Activated CD8-positive, alpha-beta memory T cell treated with anti-CD3 and anti-CD28 coated beads, Interleukin-2, amount 50 U/mL, for 48 hours (primary cell): Measurements from ENCODE around the gene RFTN1.

Experiments
- DNase-seq: peaks from one replicate; pipeline ENCODE4 v3.0.0-alpha.2; 2020

Gene RFTN1

DNA sequence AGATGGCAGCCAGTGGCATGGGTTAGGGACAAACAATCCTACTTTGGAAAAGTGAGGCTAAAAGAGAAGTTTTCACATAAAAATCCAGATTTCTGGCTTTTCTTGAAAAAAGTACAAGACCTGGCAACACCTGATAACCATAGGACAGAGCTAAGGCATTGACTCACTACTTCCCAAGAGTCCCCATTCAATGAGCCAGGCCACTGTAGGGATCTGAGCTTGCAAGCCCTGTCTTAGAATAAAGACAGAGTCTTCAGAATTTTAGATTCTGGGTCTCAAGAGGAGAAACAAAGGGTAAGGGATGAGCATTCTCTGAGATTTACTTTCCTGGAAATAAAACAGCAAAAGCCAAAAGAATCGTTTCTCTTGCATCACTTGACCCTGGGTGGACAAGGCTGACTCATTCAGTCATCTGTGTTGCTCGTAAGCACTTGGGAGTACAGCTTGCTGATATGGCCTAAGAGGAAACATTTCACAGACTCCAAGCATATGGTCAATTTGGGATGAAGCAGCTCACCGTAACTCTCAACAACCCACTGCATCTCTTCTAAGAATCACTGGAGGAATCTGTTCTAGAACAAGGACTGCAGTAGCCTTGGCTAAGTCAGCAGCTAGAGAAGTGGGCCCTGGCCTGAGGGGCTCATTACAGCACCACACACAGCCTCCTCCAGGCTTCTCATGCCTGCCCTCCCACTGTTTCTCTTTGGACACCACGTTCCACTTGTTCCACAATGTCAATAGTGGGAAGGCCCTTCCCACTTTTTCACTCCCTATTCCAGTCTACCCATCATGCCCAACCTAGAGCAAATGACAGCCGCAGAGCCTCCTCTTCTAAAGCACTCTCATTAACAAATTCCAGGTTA lies 86.2 kb downstream of the RFTN1 start:
- no peak for DNase-seq

DNA sequence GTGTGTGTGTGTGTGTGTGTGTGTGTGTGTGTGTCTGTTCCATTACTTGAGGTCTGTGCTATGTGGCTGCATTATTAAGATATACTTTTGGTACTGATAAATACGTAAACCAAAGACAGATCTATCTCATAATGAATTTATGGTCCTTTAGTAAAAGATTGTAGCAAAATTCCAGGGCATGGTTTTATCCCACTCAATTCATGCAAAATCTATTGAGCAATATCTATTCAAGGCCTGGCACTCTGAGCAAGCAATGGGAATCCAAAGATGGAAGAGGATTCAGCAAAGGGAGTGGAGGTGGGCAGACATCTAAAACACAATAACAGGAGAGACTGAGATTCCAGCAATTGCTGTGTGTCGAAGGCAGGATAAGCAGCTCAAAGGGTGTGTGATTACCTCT lies 86.8 kb downstream of the RFTN1 start:
- DNase-seq = no peak

DNA sequence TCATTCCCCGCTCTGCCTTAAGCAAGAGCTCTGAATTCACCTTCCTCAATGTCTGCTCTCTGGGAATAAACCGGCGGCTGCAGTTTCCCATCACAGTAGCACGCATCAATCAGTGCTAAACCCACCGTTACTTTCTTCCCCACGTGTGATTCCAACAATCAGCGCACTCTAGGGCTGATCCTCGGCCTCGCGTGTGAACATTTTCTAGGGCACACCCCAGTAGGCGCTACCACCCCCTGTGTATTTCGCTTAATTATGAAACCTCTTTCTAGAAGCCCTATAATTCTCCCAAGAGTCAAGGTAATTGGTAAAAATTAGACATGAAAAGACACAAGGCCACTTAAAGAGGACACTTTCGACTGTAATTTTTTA lies 87.5 kb downstream of the RFTN1 start:
- no peak for DNase-seq

GRCh38 chr3:16425398-16426028 lies 88.0 kb downstream of the RFTN1 start:
- no peak for DNase-seq

DNA sequence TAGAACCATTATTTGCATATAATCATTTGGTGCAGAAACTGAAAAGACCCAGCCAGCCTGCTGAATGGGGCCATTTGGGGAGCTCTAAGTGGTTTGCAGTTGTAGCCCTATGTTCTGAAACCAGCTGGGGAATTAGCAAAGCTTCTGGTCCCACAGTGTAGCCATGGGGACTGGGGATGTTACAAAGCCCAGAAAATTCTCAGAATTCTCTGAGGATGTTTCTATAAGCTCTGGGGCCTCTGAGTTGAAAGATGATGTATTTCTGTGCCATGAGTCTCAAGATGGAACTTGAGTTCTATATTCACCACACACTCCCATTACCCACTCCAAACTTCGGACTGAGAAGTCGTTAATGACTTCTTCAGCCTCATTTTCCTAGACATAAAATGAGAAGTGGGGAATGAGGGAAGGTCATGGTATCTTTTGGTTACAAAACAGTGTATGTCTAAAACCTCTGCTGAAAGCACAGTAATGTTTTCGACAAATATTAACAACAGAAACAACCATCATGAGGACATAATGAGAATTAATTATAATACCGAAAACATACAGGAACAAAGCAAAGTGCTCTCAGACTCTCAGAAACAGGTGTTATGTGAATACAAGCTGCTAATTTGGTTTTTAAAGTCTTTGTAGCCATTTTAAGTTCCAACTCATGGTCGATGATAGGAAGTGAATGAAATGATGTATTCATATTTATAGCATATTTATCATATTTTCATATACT lies 89.4 kb downstream of the RFTN1 start:
- no peak for DNase-seq

GRCh38 chr3:16423298-16423697 lies 90.2 kb downstream of the RFTN1 start:
- no peak for DNase-seq

DNA sequence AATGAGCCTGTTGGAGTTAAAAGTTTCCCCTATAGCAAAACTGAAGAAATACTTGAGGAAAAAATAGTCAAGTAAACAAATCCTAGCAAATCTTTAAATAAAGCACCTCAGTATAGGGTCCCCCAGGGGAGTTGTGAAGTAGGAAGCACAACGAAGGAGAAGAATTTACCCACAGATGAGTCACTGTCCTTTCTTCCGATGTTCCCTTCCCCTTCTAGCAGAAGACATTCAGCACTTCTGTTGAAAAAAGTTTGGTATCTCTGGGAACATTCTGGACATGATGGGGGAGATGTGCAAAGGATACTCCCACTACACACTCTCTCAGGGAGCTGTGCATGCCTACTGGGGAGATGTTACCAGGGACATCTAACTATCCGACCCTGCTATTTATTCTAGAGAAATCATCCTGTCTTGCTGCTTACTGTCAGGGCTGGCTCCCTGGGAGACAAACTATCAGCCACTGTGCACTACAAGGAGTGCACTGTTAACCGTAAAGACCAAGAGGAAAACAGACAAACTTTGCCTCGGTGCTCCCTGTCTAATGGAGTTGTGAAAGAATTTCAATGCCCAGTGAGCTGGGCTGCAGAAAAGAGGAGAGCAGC lies 93.8 kb downstream of the RFTN1 start:
- DNase-seq = no peak

GRCh38 chr3:16417945-16418739 lies 95.4 kb downstream of the RFTN1 start:
- DNase-seq = no peak

DNA sequence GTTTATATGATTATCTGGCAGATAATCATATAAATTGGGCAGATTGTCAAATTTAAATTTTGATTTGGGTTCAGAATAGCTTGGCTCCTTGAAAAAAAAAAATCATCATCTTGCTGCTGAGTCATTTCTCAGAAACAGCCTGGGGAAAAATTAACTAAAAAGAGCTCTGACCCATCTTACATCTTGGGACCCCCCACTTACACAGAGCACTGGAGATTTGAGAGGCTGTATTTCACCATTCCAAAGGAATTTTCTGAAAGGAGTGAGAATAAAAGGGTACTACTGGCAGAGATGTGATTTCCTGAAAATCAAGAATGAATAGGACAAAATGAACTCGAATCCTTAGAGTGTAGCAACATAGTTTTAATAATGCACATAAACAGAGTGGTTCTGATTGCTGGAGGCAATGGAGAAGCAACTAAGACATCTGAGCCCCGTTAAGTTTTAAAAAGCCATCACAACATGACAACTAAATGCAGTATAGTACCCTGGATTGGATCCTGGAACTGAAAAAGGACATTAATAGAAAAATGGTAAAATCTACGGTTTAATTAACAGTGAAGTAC lies 97.5 kb downstream of the RFTN1 start:
- DNase-seq = no peak

DNA sequence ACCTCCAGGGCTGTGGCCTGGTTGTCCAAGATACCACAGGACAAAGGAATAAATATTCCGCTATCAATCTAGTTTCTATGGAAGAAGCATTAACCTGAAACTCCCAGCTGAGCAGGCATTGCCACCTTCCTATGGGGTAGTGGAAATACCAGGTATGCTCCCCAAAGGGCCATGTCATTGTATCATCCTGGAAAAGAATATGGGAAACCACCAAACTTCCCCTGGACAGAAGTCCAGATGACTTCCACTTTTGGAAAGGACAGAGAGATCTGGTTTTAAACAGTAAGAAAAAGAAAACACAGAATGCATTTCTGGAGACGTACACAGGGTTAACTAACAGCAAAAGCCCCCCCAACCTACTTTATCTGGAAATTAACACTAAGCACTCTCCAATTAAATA lies 100.2 kb downstream of the RFTN1 start:
- DNase-seq = no peak

DNA sequence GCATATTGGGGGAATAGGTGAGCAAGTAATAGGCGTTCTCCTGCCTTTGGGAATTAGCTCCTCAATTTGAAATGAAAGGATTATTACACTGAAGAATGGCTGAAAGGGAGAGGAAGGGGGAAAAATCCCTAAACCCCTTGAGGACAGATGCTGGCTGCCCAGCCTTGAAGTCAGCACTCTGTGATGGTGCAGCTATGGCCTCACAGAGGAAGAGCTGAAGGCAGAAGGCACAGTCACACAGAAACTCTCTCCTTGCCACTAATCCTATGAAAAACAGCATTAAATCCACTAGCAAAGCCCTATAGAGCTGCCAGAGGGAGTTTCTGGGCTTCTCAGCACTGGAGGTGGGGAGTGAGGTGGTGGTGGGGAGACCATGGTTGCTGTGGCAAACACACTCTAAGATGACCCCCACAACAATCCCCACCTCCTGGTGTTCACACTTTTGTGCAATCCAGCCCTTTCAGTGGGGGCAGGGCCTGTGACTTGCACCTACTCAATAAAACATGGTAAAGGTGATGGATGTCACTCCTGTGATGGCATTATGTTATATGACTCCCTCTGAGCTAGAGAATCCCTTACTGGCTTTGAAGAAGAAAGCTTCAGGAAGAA lies 101.2 kb downstream of the RFTN1 start:
- DNase-seq = no peak

- DNase-seq = no peak
Measured at GRCh38 chr3:16411441-16411840, 102.1 kb downstream of the RFTN1 start.

- DNase-seq = no peak
Measured at GRCh38 chr3:16410659-16411058, 102.8 kb downstream of the RFTN1 start.

GRCh38 chr3:16409032-16409431 lies 104.5 kb downstream of the RFTN1 start:
- DNase-seq = no peak

- no peak for DNase-seq
Measured at GRCh38 chr3:16407366-16407765, 106.1 kb downstream of the RFTN1 start.

DNA sequence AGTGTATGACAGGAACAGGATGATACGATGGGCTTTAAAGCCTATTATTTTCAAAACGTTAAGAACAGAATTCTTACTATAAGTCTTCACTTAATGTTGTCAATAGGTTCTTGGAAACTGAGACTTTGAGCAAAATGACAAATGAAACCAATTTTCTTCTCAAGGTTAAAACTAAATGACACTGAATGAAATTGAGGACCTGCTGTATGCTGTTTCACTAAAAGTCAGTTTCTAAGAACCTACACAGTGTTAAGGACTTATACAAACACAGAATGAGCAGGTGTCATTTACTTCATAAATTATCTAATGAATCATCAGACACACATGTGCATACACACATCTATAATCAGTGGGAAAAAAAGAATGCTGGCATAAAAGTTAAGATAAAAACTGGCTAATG lies 106.9 kb downstream of the RFTN1 start:
- DNase-seq = no peak

GRCh38 chr3:16406166-16406565 lies 107.3 kb downstream of the RFTN1 start:
- DNase-seq = no peak

GRCh38 chr3:16404349-16404895 lies 109.1 kb downstream of the RFTN1 start:
- DNase-seq = no peak

DNA sequence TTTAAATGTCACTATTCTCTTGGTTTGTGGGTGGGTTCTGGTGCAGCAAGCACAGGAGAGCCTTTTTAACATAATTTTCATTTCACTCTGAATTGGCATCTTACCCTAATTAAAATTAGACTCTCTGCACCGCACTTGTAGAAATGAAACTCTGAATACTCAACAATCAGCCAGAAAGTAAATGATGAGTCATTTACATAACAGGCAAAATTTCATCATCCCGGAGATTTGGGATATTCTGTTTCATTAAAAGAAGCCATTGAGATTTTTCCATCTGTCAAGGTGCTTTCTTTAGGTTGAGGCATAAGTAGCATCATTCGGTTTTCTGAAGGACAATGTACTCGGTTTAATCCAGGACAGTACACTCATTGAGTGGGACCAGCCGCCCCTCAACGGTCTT lies 111.0 kb downstream of the RFTN1 start:
- no peak for DNase-seq

- DNase-seq = no peak
Measured at GRCh38 chr3:16401273-16401672, 112.2 kb downstream of the RFTN1 start.

GRCh38 chr3:16400106-16400931 lies 113.2 kb downstream of the RFTN1 start:
- no peak for DNase-seq
